HepG2 (cell line): ENCODE results near the gene GDF9. TPM values are rescaled to one million over a fixed set of nuclear protein-coding genes. Genes with fewer than 3 reads are reported as not detected.

Experiments
- CCAR2 ChIP-seq: fragments of 200-400 bp; formaldehyde crosslinking; optimal IDR thresholded peaks from 2 replicates; pipeline ENCODE3; 2018; ENCODE audit warnings: low read depth, mild to moderate bottlenecking, low read length, moderate library complexity
- HNRNPLL ChIP-seq: fragments of 200-400 bp; formaldehyde crosslinking; IDR thresholded peaks from 2 replicates; pipeline ENCODE4 v1.6.1; 2017; ENCODE audit warnings: mild to moderate bottlenecking, low read depth, low read length; ENCODE audit not compliant: poor library complexity, severe bottlenecking
- KDM1A ChIP-seq: IDR thresholded peaks from 2 replicates; pipeline ENCODE4 v1.6.1; 2016; ENCODE audit warnings: missing compliant biosample characterization
- KMT2A ChIP-seq: sonication (generic); formaldehyde crosslinking; IDR thresholded peaks from 2 replicates; pipeline ENCODE4 v1.4.0; 2020; ENCODE audit warnings: missing genetic modification reagents
- POGZ ChIP-seq: sonication (generic); formaldehyde crosslinking; IDR thresholded peaks from 2 replicates; pipeline ENCODE4 v1.4.0; 2020; ENCODE audit warnings: mild to moderate bottlenecking, missing genetic modification reagents
- REXO4 ChIP-seq: sonication (generic); formaldehyde crosslinking; IDR thresholded peaks from 2 replicates; pipeline ENCODE4 v1.8.0; 2022; ENCODE audit warnings: missing genetic modification reagents, mild to moderate bottlenecking, borderline replicate concordance
- RXRB ChIP-seq: IDR thresholded peaks from 2 replicates; pipeline ENCODE4 v1.6.1; 2016; ENCODE audit warnings: borderline replicate concordance, missing genetic modification reagents, missing compliant biosample characterization
- SKI ChIP-seq: fragments of 450-650 bp; IDR thresholded peaks from one replicate; pipeline ENCODE4 v1.6.1; 2018; ENCODE audit warnings: mild to moderate bottlenecking; ENCODE audit not compliant: partially characterized antibody
- SNRNP70 ChIP-seq: fragments of 200-400 bp; formaldehyde crosslinking; IDR thresholded peaks from 2 replicates; pipeline ENCODE4 v1.6.1; 2017; ENCODE audit warnings: mild to moderate bottlenecking, low read depth, low read length, moderate library complexity
- SRSF9 ChIP-seq: fragments of 200-400 bp; formaldehyde crosslinking; IDR thresholded peaks from 2 replicates; pipeline ENCODE4 v1.6.1; 2018; ENCODE audit warnings: borderline replicate concordance, mild to moderate bottlenecking, low read depth, low read length; ENCODE audit not compliant: insufficient read depth, poor library complexity, severe bottlenecking
- TBX3 ChIP-seq: fragments of 450-650 bp; IDR thresholded peaks from 2 replicates; pipeline ENCODE4 v1.6.1; 2017; ENCODE audit warnings: antibody characterized with exemption, mild to moderate bottlenecking, inconsistent platforms, borderline replicate concordance
- TEAD2 ChIP-seq: sonication (generic); formaldehyde crosslinking; IDR thresholded peaks from 2 replicates; pipeline ENCODE4 v1.9.0; 2021; ENCODE audit warnings: missing genetic modification reagents
- ZBTB7B ChIP-seq: sonication (generic); formaldehyde crosslinking; IDR thresholded peaks from 2 replicates; pipeline ENCODE4 v1.4.0; 2020; ENCODE audit warnings: missing genetic modification reagents
- ZFX ChIP-seq: sonication (generic); formaldehyde crosslinking; IDR thresholded peaks from 2 replicates; pipeline ENCODE4 v1.4.0; 2020; ENCODE audit warnings: mild to moderate bottlenecking, low read depth, missing genetic modification reagents, moderate library complexity
- ZNF292 ChIP-seq: sonication (generic); formaldehyde crosslinking; IDR thresholded peaks from 2 replicates; pipeline ENCODE4 v1.8.1; 2022; ENCODE audit warnings: mild to moderate bottlenecking, low read depth, missing genetic modification reagents, borderline replicate concordance
- polyA plus RNA-seq, 8 experiments: library from polyadenylated mRNA; depleted of rRNA in 3 of 8; stranded (reverse) in 7 of 8; unstranded in 1 of 8; fragments of >200 nt; fragmentation: Illumina TruSeq in 4 of 8; extraction: Trizol in 4 of 8; gene quantifications; 2 replicates each; pipeline versions ENCODE4 v1.2.1 to v1.2.3, GENCODE V29; 2011 to 2016; ENCODE audit warnings: low read depth in 4 of 8, missing spikeins in 1 of 8, mixed read lengths in 1 of 8; ENCODE audit not compliant: insufficient read depth in 1 of 8
- total RNA-seq, 5 experiments: library from RNA; depleted of rRNA; stranded (reverse); fragments of >200 nt; fragmentation: Illumina TruSeq; extraction: Trizol; gene quantifications; 2 replicates each; pipeline ENCODE4 v1.2.3, GENCODE V29; 2016; ENCODE audit warnings: low read depth in 1 of 5
- TF ChIP-seq, protein P1 (sequence below): sonication (generic); formaldehyde crosslinking; IDR thresholded peaks from 2 replicates; pipeline ENCODE4 v1.5.0; 2020; ENCODE audit warnings: mild to moderate bottlenecking, missing genetic modification reagents, borderline replicate concordance
- TF ChIP-seq, protein P2 (sequence below): sonication (generic); formaldehyde crosslinking; IDR thresholded peaks from 2 replicates; pipeline ENCODE4 v1.4.0; 2020; ENCODE audit warnings: missing genetic modification reagents, borderline replicate concordance
- TF ChIP-seq, protein P3 (sequence below): sonication (generic); formaldehyde crosslinking; IDR thresholded peaks from 2 replicates; pipeline ENCODE4 v1.4.0; 2020; ENCODE audit warnings: mild to moderate bottlenecking, missing genetic modification reagents
- TF ChIP-seq, protein P4 (sequence below): fragments of 450-650 bp; IDR thresholded peaks from 2 replicates; pipeline ENCODE4 v1.6.1; 2016

Gene GDF9
- total and polyA plus RNA-seq, 2 of the 13 experiments (the other 11 are each of a cell fraction or from before 2014, with no cell fraction given) = 0.33 to 0.38 TPM

DNA sequence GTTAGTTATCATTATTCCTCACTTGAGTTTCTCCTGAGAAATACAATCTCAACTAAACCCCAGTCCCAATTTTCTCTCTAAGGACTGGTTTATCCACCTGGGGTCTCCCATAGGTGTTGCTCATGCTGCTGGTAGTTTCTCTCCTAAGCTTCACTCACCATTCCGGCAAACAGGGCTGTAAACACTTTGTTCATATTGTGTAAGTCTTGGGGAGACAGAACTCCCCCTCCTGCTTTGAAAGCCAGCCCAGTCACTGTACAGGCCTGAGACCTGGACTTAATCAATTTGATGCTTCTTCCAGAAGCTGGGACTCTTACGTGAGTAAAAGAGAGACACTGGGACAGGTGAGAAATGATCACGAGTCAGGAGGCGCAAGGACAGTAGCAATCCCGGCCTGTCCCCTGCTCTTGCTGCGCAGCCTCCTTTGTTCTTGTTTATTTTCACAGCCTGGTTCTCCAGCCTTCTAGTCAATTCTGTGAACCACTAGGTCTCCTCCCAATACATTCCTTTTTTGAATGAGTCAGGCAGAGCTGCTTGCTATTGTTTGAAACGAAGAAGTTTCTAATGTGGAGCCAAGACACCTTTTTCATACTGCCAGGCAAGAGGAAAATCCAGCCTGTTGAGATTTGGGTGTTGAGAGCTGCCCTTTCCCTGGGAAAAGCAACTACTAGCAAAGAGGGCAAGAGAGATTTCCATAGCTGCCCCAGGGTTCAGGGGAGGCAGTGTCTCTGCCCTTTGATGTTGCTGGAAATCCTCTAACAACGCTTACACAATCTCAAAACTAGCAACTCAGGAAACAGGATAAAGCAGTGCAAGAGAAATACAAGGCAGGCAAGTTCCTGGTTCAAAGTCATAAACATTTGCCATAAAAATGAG, 26.6 kb downstream of the GDF9 start (continued):
- TF ChIP-seq, protein P1, sequence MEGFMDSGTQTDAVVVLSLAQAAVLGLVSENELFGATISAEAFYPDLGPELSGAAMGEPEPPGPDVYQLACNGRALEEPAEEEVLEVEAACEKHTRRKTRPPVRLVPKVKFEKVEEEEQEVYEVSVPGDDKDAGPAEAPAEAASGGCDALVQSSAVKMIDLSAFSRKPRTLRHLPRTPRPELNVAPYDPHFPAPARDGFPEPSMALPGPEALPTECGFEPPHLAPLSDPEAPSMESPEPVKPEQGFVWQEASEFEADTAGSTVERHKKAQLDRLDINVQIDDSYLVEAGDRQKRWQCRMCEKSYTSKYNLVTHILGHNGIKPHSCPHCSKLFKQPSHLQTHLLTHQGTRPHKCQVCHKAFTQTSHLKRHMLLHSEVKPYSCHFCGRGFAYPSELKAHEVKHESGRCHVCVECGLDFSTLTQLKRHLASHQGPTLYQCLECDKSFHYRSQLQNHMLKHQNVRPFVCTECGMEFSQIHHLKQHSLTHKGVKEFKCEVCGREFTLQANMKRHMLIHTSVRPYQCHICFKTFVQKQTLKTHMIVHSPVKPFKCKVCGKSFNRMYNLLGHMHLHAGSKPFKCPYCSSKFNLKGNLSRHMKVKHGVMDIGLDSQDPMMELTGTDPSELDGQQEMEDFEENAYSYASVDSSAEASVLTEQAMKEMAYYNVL (CRISPR knock-in tag) = peak; percentile 80; the same call in 1 of the 2 replicates
- TF ChIP-seq SRSF9 (no peak), ZFX (peak; percentile 43), TBX3 (peak; percentile 19; the same call in 1 of the 2 replicates), HNRNPLL (no peak), TEAD2 (CRISPR knock-in tag) (no peak), ZBTB7B (CRISPR knock-in tag) (peak; percentile 17; the same call in 1 of the 2 replicates), KDM1A (0 out of 2 replicates have a peak, but pooled peaks have one; percentile 45), KMT2A (CRISPR knock-in tag) (no peak), CCAR2 (peak; percentile 41), RXRB (CRISPR knock-in tag) (peak; percentile 90), ZNF292 (CRISPR knock-in tag) (peak; percentile 81; the same call in 1 of the 2 replicates), POGZ (peak; percentile 57; the same call in 1 of the 2 replicates), SNRNP70 (no peak), REXO4 (CRISPR knock-in tag) (no peak), SKI (no peak)
- TF ChIP-seq, protein P2, sequence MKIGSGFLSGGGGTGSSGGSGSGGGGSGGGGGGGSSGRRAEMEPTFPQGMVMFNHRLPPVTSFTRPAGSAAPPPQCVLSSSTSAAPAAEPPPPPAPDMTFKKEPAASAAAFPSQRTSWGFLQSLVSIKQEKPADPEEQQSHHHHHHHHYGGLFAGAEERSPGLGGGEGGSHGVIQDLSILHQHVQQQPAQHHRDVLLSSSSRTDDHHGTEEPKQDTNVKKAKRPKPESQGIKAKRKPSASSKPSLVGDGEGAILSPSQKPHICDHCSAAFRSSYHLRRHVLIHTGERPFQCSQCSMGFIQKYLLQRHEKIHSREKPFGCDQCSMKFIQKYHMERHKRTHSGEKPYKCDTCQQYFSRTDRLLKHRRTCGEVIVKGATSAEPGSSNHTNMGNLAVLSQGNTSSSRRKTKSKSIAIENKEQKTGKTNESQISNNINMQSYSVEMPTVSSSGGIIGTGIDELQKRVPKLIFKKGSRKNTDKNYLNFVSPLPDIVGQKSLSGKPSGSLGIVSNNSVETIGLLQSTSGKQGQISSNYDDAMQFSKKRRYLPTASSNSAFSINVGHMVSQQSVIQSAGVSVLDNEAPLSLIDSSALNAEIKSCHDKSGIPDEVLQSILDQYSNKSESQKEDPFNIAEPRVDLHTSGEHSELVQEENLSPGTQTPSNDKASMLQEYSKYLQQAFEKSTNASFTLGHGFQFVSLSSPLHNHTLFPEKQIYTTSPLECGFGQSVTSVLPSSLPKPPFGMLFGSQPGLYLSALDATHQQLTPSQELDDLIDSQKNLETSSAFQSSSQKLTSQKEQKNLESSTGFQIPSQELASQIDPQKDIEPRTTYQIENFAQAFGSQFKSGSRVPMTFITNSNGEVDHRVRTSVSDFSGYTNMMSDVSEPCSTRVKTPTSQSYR = peak; percentile 50; the same call in 1 of the 2 replicates
- TF ChIP-seq, protein P3, sequence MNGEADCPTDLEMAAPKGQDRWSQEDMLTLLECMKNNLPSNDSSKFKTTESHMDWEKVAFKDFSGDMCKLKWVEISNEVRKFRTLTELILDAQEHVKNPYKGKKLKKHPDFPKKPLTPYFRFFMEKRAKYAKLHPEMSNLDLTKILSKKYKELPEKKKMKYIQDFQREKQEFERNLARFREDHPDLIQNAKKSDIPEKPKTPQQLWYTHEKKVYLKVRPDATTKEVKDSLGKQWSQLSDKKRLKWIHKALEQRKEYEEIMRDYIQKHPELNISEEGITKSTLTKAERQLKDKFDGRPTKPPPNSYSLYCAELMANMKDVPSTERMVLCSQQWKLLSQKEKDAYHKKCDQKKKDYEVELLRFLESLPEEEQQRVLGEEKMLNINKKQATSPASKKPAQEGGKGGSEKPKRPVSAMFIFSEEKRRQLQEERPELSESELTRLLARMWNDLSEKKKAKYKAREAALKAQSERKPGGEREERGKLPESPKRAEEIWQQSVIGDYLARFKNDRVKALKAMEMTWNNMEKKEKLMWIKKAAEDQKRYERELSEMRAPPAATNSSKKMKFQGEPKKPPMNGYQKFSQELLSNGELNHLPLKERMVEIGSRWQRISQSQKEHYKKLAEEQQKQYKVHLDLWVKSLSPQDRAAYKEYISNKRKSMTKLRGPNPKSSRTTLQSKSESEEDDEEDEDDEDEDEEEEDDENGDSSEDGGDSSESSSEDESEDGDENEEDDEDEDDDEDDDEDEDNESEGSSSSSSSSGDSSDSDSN (CRISPR knock-in tag) = peak; percentile 67
- TF ChIP-seq, protein P4, sequence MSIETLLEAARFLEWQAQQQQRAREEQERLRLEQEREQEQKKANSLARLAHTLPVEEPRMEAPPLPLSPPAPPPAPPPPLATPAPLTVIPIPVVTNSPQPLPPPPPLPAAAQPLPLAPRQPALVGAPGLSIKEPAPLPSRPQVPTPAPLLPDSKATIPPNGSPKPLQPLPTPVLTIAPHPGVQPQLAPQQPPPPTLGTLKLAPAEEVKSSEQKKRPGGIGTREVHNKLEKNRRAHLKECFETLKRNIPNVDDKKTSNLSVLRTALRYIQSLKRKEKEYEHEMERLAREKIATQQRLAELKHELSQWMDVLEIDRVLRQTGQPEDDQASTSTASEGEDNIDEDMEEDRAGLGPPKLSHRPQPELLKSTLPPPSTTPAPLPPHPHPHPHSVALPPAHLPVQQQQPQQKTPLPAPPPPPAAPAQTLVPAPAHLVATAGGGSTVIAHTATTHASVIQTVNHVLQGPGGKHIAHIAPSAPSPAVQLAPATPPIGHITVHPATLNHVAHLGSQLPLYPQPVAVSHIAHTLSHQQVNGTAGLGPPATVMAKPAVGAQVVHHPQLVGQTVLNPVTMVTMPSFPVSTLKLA = no peak
